NCI-H1092 treated with DMSO at 0.1 percent for 48 hours (cell line): Measurements from ENCODE around the gene NAV3.

ENCODE experiments used
- DNase-seq: peaks from one replicate; lab custom pipeline; 2025; lab: John Stamatoyannopoulos, UW

Gene NAV3

GRCh38 chr12:77842430-77842829 lies 11.7 kb downstream of the NAV3 start:
- DNase-seq, result no peak

- no peak for DNase-seq
Observed at GRCh38 chr12:77845831-77846230, 15.1 kb downstream of the NAV3 start.

GRCh38 chr12:77847060-77847541 lies 16.4 kb downstream of the NAV3 start:
- DNase-seq, result no peak

- DNase-seq, result no peak
Observed at GRCh38 chr12:77847680-77848431, 17.2 kb downstream of the NAV3 start.

- no peak for DNase-seq
Observed at GRCh38 chr12:77850129-77850528, 19.4 kb downstream of the NAV3 start.

- DNase-seq, result no peak
Observed at GRCh38 chr12:77850698-77851097, 20.0 kb downstream of the NAV3 start.

GRCh38 chr12:77855548-77855947 lies 24.9 kb downstream of the NAV3 start:
- DNase-seq, result peak; percentile 57

GRCh38 chr12:77861317-77861716 lies 30.6 kb downstream of the NAV3 start:
- no peak for DNase-seq

GRCh38 chr12:77865178-77865577 lies 34.5 kb downstream of the NAV3 start:
- DNase-seq, result no peak

GRCh38 chr12:77878901-77879300 lies 48.2 kb downstream of the NAV3 start:
- no peak for DNase-seq

- no peak for DNase-seq
Observed at GRCh38 chr12:77882709-77883108, 52.0 kb downstream of the NAV3 start.

- DNase-seq, result no peak
Observed at GRCh38 chr12:77888611-77889010, 57.9 kb downstream of the NAV3 start.

- DNase-seq, result no peak
Observed at GRCh38 chr12:77891518-77892147, 60.9 kb downstream of the NAV3 start.

- no peak for DNase-seq
Observed at GRCh38 chr12:77893918-77894317, 63.2 kb downstream of the NAV3 start.

- no peak for DNase-seq
Observed at GRCh38 chr12:77894556-77894955, 63.9 kb downstream of the NAV3 start.

- no peak for DNase-seq
Observed at GRCh38 chr12:77895699-77896098, 65.0 kb downstream of the NAV3 start.

GRCh38 chr12:77907936-77908335 lies 77.2 kb downstream of the NAV3 start:
- DNase-seq, result no peak

- DNase-seq, result peak; percentile 72
Observed at GRCh38 chr12:77914081-77914488, 83.4 kb downstream of the NAV3 start.

- DNase-seq, result no peak
Observed at GRCh38 chr12:77915071-77915600, 84.4 kb downstream of the NAV3 start.

- DNase-seq, result no peak
Observed at GRCh38 chr12:77916276-77916675, 85.6 kb downstream of the NAV3 start.

- DNase-seq, result no peak
Observed at GRCh38 chr12:77918046-77918445, 87.4 kb downstream of the NAV3 start.

- no peak for DNase-seq
Observed at GRCh38 chr12:77919450-77919849, 88.8 kb downstream of the NAV3 start.

GRCh38 chr12:77923882-77924281 lies 93.2 kb downstream of the NAV3 start:
- DNase-seq, result no peak
